ENCODE measurements around the gene MEPCE.
"Not testable (repeated sequence)": the region's sequence is repeated elsewhere in the genome, so short reads cannot be mapped to it uniquely, and the experiment has no call there.

The MEPCE gene

GRCh38 chr7:100435401-100436304 is 6.0 kb downstream of the MEPCE start:
- TF ChIP-seq, protein P1, sequence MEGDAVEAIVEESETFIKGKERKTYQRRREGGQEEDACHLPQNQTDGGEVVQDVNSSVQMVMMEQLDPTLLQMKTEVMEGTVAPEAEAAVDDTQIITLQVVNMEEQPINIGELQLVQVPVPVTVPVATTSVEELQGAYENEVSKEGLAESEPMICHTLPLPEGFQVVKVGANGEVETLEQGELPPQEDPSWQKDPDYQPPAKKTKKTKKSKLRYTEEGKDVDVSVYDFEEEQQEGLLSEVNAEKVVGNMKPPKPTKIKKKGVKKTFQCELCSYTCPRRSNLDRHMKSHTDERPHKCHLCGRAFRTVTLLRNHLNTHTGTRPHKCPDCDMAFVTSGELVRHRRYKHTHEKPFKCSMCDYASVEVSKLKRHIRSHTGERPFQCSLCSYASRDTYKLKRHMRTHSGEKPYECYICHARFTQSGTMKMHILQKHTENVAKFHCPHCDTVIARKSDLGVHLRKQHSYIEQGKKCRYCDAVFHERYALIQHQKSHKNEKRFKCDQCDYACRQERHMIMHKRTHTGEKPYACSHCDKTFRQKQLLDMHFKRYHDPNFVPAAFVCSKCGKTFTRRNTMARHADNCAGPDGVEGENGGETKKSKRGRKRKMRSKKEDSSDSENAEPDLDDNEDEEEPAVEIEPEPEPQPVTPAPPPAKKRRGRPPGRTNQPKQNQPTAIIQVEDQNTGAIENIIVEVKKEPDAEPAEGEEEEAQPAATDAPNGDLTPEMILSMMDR (IDR thresholded peaks at IDR 0.05; ENCODE audit: insufficient read depth, low read length, missing control alignments), result no peak
- ChIA-PET POLR2A (no interaction called here), CTCF (interaction anchor here (1.0 to 2.1 kb wide), 5 partner anchors 9 to 126 kb away, joined by 3 to 13 read pairs (median 4); no protein-coding TSS in a partner anchor)
- DNase-seq (ENCODE audit: low read depth, low spot score), result no peak
- peak overlapping the region; percentile 87 for H3K4me3 ChIP-seq (ENCODE audit: low read depth, low read length)

GRCh38 chr7:100437150-100438100 is 7.8 kb downstream of the MEPCE start:
- TF ChIP-seq, protein P1 (IDR thresholded peaks at IDR 0.05; ENCODE audit: insufficient read depth, low read length, missing control alignments), result no peak
- ChIA-PET POLR2A (no interaction called here), CTCF (interaction anchor here (0.7 to 1.4 kb wide), 7 partner anchors 12 to 255 kb away, joined by 3 to 6 read pairs (median 3); no protein-coding TSS in a partner anchor)
- H3K4me3 ChIP-seq (ENCODE audit: low read depth, low read length), result no peak overlapping the region
- no peak for DNase-seq (ENCODE audit: low read depth, low spot score)

- ChIA-PET POLR2A (no interaction called here), CTCF (interaction anchor here (0.9 to 1.3 kb wide), 3 partner anchors 28 to 147 kb away, joined by 3 read pairs; no protein-coding TSS in a partner anchor)
- DNase-seq (ENCODE audit: low read depth, low spot score), result no peak
- TF ChIP-seq, protein P1 (IDR thresholded peaks at IDR 0.05; ENCODE audit: insufficient read depth, low read length, missing control alignments), result no peak
- H3K4me3 ChIP-seq (ENCODE audit: low read depth, low read length), result no peak overlapping the region
Measured at GRCh38 chr7:100438172-100438571, 8.5 kb downstream of the MEPCE start.

- not testable (repeated sequence) for DNase-seq (ENCODE audit: low read depth, low spot score); H3K4me3 ChIP-seq (ENCODE audit: low read depth, low read length)
- ChIA-PET CTCF (interaction anchor here (1.1 to 3.9 kb wide), 2 partner anchors 12 to 27 kb away, joined by 3 to 21 read pairs; no protein-coding TSS in a partner anchor), POLR2A (interaction anchor here (2.6 kb wide), 1 partner anchor 10 kb away, joined by 14 read pairs; the partner anchor contains the start of genes MEPCE and ZCWPW1)
Measured at GRCh38 chr7:100438731-100439130, 9.1 kb downstream of the MEPCE start.

- POLR2A ChIA-PET, result interaction anchor here (2.6 kb wide), 1 partner anchor 10 kb away, joined by 14 read pairs; the partner anchor contains the start of genes MEPCE and ZCWPW1
- CTCF ChIA-PET, result interaction anchor here (3.9 kb wide), 1 partner anchor 11 kb away, joined by 21 read pairs; no protein-coding TSS in a partner anchor
- DNase-seq (ENCODE audit: low read depth, low spot score); H3K4me3 ChIP-seq (ENCODE audit: low read depth, low read length): not testable (repeated sequence)
Measured at GRCh38 chr7:100439244-100439643, 9.6 kb downstream of the MEPCE start.

GRCh38 chr7:100441641-100442535 is 12.3 kb downstream of the MEPCE start:
- no peak for DNase-seq (ENCODE audit: low read depth, low spot score)
- POLR2A ChIA-PET, result no interaction called here
- CTCF ChIA-PET, result interaction anchor here (1.4 to 3.9 kb wide), 2 partner anchors 8 to 122 kb away, joined by 3 to 21 read pairs; no protein-coding TSS in a partner anchor
- TF ChIP-seq, protein P1 (IDR thresholded peaks at IDR 0.05; ENCODE audit: insufficient read depth, low read length, missing control alignments), result no peak
- H3K4me3 ChIP-seq (ENCODE audit: low read depth, low read length), result no peak overlapping the region

Measured in AG04449 (cell line).